IPS-18c (cell line): ENCODE measurements around the gene OPTC.

Source experiments
- H3K4me3 ChIP-seq: 2 replicates; pipeline ENCODE4 v1.7.0; 2013; ENCODE audit warnings: low read depth, mild to moderate bottlenecking, low read length, moderate library complexity; ENCODE audit not compliant: insufficient read depth
- H3K9me3 ChIP-seq: one replicate; pipeline ENCODE4 v1.6.1; 2013; ENCODE audit warnings: mild to moderate bottlenecking, low read length, moderate library complexity; ENCODE audit not compliant: control insufficient read depth, insufficient read depth

OPTC gene

DNA sequence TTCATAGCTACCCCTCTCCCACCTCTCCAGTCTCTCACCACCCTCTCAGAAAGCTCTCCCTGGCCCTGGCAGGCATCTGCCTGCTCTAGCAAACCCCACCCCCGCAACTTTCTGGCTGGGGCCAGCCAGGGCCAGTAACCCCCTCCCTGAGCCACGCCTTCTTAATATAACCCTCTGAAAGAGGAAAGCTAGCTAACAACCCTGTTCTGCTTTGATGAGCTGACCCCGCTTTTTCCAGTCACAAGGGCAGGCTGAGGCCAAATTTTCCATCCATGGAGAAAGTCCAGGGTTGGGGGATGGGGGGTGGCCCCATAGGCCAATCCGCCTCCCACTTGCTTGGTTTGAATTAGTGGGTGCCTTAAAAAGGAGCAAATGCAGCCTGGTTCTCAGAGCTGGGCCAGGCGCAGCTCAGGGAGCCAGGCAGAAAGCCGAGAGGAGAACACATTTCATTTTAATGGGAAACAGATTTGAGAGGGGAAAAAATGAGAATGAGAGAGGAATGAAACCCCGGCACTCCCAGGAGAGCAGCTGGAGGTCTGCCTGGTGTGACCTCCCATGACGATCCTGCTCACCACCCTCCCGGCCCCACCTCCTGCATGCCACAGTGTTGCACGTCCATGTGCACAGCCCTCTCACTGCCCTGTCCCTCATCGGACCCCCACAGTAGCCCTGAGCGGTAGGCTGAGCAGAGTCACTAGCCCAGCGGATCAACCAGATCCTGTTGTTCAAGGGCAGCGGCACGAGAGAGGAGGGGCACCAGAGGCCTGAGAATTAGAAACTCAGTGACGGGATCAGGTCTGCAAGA, 62.3 kb downstream of the OPTC start:
- H3K4me3 ChIP-seq, result peak overlapping the region; percentile 16
- no peaks in the 10 kb centered on the region for H3K9me3 ChIP-seq

GRCh38 chr1:203557390-203557789, 63.4 kb downstream of the OPTC start:
- H3K4me3 ChIP-seq, result no peak overlapping the region; the same call in 1 of the 2 replicates
- H3K9me3 ChIP-seq, result no peaks in the 10 kb centered on the region

- Histone ChIP-seq H3K9me3 (no peaks in the 10 kb centered on the region), H3K4me3 (no peak overlapping the region)
These were observed 64.3 kb downstream of the OPTC start for GRCh38 chr1:203558064-203558760.
